AG09309 (cell line): Measurements from ENCODE around the gene FNDC3B.

Experiments
- DNase-seq: peaks from one replicate; pipeline ENCODE4 v3.0.0-alpha.2; 2010; ENCODE audit warnings: low read depth
- H3K4me3 ChIP-seq: 2 replicates; pipeline ENCODE4 v1.5.1; 2011; ENCODE audit warnings: mild to moderate bottlenecking, low read depth, low read length, moderate library complexity; ENCODE audit not compliant: control insufficient read depth
- CTCF ChIP-seq: IDR thresholded peaks from 2 replicates; pipeline ENCODE4 v1.5.1; 2011; ENCODE audit warnings: mild to moderate bottlenecking, low read depth, low read length, inconsistent platforms; ENCODE audit not compliant: insufficient read depth, control insufficient read depth; ENCODE audit errors: missing control alignments

Gene FNDC3B

GRCh38 chr3:172339892-172340291 is 300.5 kb downstream of the FNDC3B start:
- DNase-seq, result no peak
- no peak for TF ChIP-seq CTCF
- no peak overlapping the region for H3K4me3 ChIP-seq

GRCh38 chr3:172340583-172340982 is 301.2 kb downstream of the FNDC3B start:
- no peak for TF ChIP-seq CTCF
- no peak for DNase-seq
- H3K4me3 ChIP-seq, result no peak overlapping the region

GRCh38 chr3:172341482-172342059 is 302.2 kb downstream of the FNDC3B start:
- peak; percentile 46 for TF ChIP-seq CTCF
- no peak for DNase-seq
- H3K4me3 ChIP-seq, result no peak overlapping the region

- DNase-seq, result no peak
- no peak for TF ChIP-seq CTCF
- no peak overlapping the region for H3K4me3 ChIP-seq
Measured at GRCh38 chr3:172342097-172342659, 302.8 kb downstream of the FNDC3B start.

- no peak for TF ChIP-seq CTCF
- DNase-seq, result no peak
- no peak overlapping the region for H3K4me3 ChIP-seq
Measured at GRCh38 chr3:172343117-172343516, 303.7 kb downstream of the FNDC3B start.

- no peak overlapping the region for H3K4me3 ChIP-seq
- TF ChIP-seq CTCF, result no peak
- DNase-seq, result no peak
Measured at GRCh38 chr3:172343979-172344378, 304.6 kb downstream of the FNDC3B start.
